ENCODE results near the gene KLF18.
"Not testable (repeated sequence)": the region's sequence is repeated elsewhere in the genome, so short reads cannot be mapped to it uniquely, and the experiment has no call there.

KLF18 gene

DNA sequence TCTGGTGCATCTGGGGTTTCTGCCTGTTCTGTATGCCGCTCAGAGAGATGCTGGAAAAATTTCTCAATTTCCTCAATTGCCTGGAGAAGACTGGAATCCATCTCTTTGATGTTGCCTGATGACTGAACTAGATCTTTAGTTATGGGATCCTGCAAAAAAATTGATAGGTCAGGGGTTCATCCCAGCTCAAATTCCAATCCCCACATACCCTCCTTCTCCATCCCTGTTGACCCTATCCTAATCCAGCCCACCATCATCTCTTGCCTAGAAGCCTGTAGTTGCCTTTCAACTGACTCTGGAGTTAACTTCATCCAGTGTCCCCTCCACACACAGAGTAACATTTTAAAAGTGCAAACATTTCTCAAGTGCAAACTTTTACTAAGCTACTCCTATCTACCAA is at the start of gene KLF18:
KLF18 (minus strand) TSS at position 101 of the 400 bp plus-strand sequence; CDS start at position 101, 0 bp downstream.
- DNase-seq = no peak

DNA sequence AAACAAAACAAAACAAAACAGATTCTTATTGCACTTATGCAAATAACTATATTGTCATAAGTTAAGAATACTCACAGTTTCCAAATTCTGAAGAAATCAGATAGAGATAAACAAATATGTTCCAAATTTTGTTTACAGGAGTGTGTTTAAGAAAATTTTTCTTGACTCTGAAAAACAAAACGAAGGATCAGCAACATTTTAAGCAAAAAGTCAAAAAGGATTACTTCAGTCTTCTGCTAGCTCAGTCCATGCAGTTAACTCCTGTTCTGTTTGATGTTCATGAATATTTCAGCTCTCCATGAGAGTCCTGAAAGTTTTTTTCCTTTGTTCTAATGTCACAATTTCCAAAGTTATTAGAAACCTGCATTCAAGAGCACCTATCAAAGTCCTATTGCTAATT is 33.2 kb upstream of the KLF18 start:
- no peak for DNase-seq

DNA sequence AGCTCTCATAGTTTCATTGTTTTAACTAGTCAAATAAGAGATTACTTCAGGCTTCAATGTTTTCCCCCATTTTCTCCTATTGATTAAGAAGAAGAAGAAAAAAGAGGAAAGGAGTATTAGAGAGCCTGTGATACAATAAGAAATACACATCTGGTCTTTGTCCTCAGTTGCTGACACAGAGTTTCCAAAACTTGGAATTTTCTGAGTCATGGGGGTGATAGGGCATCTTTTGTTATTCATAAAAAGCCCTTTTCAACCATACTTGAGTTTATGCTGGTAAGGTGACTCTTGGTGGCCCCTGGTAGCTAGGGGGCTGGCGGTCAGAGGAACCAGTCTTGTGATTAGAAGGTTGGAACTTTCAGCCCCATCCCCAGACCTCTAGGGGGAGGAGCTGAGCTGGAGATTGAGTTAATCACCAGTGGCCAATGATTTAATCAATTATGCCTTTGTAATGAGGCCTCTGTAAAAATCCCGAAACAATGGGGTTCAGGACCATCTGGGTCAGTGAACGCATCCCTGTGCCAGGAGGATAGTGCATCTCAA is 28.9 kb upstream of the KLF18 start:
- DNase-seq = no peak

DNA sequence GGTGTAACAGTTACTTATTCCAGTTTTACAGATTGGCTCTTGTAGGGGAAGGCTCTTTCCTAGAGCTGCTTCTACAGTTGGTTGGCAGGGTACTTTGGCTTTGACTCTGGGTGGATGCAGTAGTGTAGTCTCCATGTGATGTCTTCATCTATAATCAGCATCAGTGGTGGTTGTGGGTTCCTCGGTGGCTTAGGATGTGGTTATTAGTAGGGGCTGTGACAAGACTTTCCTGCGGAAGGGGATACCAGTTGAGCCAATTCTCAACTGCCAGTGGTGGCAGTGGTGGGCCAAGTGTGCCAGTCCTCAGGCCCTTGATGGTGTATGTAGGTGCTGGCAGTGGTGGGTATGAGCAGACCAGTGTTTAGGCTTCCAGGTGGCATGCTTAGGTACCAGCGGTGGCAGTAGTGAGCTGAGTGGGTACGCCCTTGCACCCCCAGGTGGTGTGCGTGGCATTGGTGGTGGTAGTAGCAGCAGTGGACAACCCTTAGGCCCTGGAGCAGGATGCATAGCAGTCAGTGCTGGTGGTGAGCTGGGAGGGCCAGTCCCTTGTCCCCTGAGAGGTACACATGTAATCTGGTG is 27.2 kb upstream of the KLF18 start:
- no peak for DNase-seq

DNA sequence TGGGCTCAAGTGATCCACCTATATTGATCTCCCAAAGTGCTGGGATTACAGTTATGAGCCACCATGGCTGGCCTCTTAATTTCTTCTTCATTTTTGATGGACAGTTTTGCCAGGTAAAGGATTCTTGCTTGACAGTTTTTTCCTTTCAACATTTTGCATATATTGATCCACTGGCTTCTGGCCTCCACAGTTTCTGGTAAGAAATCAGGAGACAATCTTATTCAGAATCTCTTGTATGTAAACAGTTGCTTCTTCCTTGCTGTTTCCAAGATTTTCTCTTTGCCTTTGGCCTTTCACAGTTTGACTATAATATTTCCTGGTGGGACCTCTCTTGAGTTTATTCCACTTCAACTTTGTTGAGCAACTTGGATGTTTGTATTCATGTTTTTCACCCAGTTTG is 20.1 kb upstream of the KLF18 start:
- no peak for DNase-seq

DNA sequence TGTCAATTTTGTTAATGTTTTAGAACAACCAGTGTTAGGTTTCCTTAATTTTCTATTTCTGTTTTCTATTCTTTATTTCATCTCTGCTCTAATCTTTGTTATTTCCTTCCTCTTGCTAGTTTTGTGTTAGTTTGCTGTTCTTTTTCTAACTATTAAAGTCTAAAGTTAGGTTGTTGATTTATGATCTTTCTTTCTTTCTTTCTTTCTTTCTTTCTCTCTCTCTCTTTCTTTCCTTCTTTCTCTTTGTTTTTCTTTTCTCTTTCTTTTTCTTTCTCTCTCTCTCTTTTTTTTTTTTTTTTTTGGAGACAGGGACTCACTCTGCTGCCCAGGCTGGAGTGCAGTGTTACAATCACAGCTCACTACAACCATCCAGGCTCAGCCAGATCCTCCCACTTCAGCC is 17.4 kb upstream of the KLF18 start:
- no peak for DNase-seq

DNA sequence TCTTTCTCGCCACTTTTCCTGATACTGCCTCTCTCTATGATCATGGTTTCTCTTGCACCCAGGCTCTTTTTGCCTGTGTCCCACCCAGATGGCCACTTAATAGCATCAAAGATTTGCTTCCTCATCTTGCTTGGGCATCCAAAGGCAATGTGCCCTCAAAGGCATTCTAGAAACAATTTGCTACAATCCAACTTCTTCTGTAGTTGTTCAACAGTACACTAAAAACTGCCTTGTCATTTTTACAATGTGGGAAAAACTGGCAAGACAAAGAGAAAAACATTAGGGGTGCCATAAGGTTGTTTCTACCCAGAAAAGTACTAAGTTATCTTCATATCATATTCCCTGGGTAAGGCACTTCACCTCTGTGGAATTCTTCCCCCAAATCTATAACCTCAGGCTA is 16.5 kb upstream of the KLF18 start:
- no peak for DNase-seq

DNA sequence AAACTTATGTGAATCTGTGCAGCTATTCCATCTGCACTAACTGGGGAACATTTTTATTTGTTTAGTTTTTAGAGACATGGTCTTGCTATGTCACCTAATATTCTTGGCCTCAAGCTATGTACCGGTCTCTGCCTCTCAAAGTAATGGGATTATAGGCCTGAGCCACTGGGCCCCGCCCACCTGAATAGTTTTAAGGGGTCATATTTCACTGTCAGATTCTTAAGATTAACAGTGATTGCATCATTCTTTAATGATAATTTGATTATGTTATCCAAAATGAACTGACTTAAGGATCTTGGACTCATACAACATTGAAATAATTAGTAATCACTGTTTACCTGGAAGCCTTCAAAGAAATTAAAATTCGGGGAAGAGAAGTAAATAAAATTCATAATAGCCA is 12.6 kb upstream of the KLF18 start:
- DNase-seq = peak; percentile 27

DNA sequence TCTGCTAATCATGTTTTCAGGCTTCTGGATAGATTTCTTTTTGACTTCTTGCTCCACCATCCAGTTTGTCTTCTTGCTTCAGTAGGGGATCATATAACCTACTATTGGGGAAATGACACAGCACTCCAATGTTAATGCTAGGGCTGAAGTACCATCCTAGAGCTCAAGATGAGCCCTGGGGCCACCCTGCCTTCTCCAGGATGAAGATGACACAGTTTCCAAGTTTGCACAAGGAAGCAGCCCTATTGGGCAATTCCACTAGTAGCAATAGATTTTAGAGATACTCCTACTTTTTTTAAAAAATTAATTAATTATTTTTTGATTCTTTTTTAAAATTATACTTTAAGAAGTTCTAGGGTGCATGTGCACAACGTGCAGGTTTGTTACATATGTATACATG is 11.3 kb upstream of the KLF18 start:
- no peak for DNase-seq

DNA sequence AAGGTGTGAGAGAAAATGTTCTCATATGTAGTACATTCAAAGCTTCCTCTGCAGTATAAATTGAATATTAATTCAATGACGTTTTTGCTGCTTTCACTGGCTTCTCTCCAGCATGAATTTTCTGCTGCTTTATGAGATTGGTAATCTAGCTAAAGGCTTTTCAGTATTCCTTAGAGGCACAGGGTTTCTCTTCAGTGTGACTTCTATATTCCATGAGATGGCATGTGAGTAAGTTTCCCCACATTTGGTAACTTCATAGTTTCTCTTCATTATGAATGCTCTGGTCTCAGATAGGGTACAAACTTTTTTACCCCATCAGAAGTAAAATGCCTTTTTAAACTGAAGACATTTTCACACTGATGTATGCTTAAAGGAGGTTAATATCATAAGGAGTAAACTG is 10.4 kb upstream of the KLF18 start:
- no peak for DNase-seq

DNA sequence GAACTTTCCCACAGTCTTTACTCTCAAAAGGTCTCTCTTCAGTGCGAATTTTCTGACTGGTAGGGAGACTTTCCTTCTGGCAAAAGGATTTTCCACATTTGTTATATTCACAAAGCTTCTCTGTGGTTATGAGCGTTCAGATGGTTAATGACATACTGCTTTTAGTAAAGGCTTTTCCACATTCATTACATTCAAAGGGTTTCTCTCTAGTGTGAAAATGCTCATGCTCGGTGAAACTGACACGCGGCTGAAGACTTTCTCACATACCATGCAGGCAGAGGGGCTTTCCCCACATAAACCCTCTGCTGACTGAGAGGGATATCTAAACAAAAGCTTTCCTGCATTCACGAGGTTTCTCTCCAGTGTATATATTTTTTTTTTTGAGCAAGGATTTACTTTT is 9.9 kb upstream of the KLF18 start:
- no peak for DNase-seq

DNA sequence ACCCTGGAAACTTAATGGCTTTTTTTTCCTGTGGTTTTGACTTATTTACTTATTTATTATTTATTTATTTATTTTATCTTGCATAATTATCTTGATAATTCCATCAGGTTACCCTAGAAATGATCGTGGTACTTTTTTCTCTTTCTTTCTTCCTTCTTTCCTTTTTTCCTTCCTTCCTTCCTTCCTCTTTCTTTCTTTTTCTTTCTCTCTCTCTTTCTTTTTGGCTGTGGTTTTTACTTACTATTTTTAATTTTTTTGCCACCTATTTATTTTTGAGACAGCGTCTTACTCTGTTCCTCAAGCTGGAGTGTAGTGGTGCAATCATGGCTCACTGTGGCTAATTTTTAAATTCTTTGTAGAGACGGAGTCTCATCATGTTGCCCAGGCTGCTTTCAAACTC is 6.2 kb upstream of the KLF18 start:
- no peak for DNase-seq

DNA sequence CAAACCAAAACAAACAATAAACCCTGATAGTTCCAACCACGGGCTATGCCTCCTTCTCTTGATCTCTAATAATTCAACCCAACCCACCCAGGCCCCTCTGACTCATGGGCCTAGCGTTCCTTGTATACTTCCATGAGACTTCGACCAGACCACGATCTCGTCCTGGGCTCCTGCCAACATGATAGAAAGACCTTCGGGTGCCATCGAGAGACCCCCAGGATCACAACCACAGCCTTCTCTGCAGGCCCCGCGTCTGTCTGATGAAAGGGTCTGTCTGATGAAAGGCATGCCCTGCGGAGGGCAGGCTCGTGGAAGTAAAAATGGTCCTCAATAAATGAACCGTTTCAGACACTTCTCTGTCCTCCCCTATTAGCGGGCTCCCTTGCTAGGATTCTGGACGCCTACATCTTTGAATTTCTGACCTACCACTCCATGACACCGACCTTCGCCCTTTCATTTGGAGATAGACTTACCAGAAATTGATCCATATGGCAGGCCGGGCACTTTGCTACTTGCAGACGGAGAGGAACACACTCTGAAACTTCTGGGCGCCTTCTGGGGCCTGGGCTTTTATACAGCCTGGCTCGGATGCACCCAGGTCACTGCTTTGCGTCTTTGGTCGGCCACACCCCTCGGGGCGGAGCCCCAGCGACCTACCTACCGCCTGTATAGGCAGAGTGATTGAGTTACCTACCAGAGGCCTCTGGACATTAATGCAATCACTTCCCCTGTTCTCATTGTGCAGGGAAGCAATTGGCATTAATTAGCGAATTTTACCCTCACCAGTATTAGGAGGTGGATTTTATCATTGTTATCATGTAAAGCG is 5.3 kb upstream of the KLF18 start:
- DNase-seq = no peak

DNA sequence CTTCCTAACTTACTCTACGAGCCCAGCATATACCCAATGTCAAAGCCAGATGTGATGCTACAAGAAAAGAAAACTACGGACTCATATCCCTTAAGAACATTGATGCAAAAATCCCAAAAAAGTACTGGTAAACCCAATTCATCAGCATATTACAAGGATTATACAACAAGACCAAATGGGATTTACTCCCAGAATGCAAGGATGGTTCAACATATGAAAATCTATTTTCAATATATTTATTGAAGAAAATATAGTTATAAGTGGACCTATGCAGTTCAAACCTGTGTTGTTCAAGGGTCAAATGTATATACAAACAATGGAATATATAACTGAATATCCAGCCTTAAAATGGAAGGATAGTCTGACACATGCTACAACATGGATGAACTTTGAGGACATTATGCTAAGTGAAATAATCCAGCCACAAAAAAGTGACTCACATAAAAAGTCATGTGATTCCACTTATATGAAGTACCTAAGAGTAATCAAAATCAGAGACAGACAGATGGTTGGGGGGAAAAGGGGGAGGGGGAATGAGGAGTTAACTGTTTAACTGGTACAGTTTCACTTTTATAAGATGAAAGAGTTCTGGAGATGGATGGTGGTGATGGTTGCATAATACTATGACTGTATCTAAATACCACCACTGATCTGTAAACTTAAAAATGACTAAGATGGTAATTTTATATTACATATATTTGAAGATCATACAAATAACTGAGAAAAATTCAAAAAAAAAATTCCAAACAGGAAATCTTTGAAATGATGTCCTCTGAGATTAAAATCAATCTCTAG is 3.7 kb upstream of the KLF18 start:
- DNase-seq = no peak

DNA sequence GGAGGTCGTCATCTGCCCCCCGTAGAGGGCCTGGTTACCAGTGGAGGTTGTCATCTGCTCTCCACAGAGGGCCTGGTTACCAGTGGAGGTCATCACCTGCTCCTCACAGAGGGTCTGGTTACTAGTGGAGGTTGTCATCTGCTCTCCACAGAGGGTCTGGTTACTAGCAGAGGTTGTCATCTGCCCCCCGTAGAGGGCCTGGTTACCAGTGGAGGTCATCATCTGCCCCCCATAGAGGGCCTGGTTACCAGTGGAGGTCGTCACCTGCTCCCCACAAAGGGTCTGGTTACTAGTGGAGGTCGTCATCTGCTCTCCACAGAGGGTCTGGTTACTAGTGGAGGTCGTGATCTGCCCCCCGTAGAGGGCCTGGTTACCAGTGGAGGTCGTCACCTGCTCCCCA is 1.9 kb downstream of the KLF18 start:
- not testable (repeated sequence) for DNase-seq

DNA sequence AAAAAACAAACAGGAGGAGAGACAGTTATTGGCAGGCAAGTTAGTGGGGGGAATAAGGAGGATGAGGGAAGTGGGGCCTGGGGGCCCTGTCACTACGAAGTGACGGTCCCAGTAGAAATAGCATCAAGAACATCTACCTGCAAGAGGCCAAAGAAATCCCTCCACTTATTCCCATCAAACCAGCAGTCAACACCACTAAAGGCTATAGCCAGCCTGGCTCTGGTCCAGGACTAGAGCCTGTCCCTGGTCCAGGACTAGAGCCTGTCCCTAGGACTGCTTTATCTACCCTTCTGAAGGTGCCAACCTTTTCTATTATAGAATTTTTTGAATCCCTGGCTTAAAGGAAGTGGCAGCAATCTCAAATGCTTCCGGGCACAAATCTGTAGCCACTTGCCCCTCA is 3.2 kb downstream of the KLF18 start:
- DNase-seq = no peak

DNA sequence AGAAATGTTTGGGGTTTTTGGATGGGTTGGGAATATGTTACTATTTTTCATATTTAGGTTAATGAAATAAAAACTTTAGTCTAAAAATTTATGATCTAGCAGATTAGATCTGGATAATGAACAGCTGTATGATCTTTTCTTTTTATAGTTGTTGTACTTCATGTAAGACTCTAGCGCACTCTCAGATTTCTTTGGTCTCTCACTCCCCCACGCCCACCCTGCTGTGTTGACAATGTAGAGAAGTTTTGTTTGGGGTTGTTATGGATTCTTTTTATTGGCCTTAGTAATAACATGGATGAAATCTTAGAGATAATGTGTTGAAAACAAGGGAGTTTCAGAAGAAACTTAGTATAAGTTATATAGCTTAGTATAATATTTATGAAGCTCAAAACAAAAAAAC is 5.5 kb downstream of the KLF18 start:
- DNase-seq = no peak

DNA sequence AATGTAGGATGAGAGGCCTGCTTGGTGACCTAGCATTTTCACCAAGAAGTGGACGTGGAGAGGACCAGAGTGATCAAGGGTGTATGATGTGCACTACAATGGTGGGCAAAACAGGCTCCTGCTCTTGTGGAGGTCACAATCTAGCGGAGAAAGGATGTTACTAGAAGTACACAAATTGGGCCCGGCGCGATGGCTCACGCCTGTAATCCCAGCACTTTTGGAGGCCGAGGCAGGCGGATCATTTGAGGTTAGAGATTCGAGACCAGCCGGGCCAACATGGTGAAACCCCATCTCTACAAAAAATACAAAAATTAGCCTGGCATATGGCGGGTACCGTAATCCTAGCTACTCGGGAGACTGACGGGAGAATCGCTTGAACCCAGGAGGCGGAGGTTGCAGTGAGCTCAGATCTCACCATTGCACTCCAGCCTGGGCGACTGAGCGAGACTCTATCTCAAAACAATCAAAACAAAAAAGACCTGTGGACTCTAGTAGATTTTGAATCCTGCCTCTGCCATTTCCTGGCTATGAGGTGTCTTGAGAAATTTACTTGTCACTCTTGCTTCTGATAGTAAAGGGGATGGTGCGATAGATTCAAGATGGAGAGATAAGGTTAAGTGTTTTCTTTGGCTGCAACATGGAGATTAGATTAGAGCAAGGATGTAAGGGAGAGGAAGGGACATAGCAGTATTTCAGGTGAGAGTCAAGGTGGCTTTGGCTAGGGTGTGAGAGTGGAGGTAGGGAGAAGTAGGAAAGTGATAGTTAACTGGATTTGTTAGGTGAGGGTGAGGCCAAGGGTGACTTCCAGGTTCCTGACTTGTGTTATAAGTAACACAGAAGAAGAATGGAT is 7.1 kb downstream of the KLF18 start:
- no peak for DNase-seq

DNA sequence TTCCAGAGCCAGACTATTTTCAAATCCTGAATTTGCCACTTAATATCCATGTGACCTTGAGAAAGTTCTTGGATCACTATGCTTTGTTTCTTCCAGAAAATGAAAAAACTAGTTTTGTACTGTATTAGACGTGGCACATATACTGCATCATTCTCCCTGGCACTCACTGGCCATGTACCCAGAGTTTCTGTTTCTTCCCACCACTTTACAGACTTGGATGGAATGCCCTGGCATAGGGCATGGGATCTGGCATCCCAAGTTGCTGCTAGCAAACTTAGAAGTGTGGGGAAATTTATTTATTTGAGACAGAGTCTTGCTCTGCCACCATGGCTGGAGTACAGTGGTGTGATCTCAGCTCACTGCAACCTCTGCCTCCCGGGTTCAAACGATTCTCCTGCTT is 10.0 kb downstream of the KLF18 start:
- DNase-seq = no peak

DNA sequence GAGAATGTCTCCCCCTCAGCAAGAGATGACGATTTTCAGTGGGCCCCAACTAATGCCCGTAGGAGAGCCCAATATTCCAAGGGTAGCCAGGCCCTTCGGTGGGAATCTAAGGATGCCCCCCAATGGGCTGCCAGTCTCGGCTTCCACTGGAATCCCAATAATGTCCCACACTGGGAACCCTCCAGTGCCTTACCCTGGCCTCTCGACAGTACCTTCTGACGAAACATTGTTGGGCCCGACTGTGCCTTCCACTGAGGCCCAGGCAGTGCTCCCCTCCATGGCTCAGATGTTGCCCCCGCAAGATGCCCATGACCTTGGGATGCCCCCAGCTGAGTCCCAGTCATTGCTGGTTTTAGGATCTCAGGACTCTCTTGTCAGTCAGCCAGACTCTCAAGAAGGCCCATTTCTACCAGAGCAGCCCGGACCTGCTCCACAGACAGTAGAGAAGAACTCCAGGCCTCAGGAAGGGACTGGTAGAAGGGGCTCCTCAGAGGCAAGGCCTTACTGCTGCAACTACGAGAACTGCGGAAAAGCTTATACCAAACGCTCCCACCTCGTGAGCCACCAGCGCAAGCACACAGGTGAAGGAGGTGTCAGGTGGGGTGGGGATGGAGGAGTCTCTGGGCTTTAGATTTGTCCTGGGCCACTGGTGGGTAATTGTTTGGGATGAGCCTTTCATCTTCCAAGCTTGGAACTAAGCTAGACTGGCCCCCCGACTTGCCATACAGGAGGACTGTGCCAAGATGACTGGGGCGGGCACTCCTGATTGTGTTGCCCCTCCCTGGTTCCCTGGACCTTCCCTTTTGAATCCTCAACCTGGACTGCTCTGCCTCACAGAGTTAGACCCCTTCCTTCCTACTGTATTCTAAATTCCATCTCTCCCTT is 11.6 kb downstream of the KLF18 start:
- no peak for DNase-seq

DNA sequence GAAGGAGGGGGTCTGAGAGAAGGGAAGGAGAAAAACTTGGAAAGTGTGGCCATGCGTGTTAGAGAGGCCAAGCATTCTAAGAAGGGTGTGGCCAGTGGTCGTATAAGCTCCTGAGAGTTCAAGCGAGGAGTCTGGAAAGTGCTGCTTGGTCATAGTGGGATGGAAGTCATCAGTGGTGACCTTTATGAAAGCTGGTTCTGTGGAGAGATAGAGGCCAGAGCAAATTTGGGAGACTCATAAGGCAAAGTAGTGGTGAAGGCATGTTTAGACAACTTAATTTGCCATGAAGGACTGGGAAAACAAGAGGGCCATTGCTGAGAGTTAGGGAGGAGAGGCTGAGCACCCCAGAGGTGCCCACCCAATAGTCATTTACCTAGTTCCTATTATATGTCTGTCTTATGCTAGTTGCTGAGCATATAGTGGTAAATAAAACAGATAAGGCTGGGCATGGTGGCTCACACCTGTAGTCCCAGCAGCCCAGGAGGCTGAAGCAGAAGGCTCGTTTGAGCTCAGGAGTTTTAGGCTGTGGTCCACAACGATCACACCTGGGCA is 21.0 kb downstream of the KLF18 start:
- DNase-seq = no peak
